ENCODE results near the gene ATP2A2.
"Not testable (repeated sequence)": the region's sequence is repeated elsewhere in the genome, so short reads cannot be mapped to it uniquely, and the experiment has no call there.

Gene ATP2A2

DNA sequence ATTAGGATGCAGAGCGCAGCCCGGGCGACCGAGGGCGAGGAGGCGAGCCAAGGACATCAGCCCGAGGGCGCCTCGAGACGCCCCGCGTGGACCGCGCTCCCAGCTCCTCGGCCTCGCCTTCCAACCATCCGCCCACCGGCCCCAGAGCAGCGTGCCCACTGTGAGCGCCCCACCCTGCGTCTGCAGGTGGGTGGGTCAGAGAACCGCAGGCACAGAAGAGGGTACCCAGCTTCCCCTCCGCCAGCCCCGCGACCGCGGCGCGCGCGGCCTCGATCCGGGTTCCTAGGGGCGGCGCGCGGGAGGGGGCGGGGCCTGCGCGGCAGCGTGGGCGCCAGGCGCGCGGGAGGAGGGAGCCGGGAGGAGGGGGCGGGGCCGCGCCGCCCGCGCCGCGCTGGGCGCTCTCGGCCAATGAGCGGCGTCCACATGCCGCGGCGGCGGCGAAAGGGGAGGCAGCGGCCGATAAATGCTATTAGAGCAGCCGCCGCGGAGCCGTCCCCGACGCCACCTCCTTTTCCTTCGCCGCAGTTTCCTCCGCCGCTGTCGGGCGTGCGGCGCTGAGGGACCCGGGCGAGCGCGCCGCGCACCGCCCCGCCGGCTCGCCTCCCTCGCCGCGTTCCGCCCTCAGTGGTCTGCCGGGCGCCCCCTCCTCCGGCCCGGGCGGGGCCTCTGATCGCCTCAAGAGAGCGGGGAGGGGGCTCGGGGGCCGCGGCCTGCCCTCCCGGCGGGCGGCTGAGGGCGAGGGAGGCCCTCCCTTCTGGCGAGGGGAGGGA, at the start of gene ATP2A2:
ATP2A2 (plus strand) TSS at position 469 of the 770 bp plus-strand sequence. CDS start 543 bp downstream, outside the sequence.
- DNase-seq = peak; percentile 93

GRCh38 chr12:110233212-110233903, 47.7 kb upstream of the ATP2A2 start:
- DNase-seq = no peak

- peak; percentile 34 for DNase-seq
Observed at GRCh38 chr12:110234331-110234751, 46.7 kb upstream of the ATP2A2 start.

DNA sequence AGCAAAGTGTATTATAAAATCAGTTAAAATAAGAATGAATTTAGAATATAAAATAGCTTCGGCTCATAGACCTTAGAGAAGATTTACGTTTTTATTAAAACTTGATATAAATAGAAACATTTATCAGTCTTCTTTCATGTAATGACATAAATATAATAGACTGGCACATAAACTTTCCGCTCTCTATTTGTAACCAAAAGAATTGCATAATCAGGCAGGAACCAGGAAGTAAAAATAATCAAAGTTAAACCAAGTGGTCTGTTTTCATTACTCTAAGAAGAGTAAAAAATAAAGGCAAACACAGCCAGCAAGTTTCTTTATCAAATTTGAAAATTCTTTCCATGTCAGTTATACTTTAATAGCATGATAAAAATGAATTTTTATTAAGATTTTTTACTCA, 46.3 kb upstream of the ATP2A2 start:
- peak; percentile 32 for DNase-seq

DNA sequence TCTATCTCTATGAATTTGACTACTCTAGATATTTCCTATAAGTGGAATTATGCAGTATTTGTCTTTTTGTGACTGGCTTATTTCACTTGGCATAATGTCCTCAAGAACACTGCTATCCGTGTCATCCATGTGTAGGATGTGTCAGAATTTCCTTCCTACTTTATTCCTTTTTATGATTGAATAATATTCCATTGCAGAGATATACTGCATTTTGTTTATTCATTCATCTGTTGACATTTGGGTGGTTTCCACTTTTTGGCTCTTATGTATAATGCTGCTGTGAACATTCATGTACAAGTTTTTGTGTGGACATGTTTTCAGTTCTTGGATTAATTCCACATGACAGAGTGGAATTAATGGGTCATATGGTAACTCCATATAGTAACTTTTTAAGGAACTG, 45.7 kb upstream of the ATP2A2 start:
- no peak for DNase-seq

GRCh38 chr12:110243227-110243626, 37.8 kb upstream of the ATP2A2 start:
- DNase-seq = no peak

- no peak for DNase-seq
Observed at GRCh38 chr12:110244372-110244771, 36.7 kb upstream of the ATP2A2 start.

- DNase-seq = no peak
Observed at GRCh38 chr12:110244829-110245228, 36.2 kb upstream of the ATP2A2 start.

GRCh38 chr12:110245369-110245772, 35.7 kb upstream of the ATP2A2 start:
- peak; percentile 25 for DNase-seq

GRCh38 chr12:110246636-110247339, 34.3 kb upstream of the ATP2A2 start:
- no peak for DNase-seq

DNA sequence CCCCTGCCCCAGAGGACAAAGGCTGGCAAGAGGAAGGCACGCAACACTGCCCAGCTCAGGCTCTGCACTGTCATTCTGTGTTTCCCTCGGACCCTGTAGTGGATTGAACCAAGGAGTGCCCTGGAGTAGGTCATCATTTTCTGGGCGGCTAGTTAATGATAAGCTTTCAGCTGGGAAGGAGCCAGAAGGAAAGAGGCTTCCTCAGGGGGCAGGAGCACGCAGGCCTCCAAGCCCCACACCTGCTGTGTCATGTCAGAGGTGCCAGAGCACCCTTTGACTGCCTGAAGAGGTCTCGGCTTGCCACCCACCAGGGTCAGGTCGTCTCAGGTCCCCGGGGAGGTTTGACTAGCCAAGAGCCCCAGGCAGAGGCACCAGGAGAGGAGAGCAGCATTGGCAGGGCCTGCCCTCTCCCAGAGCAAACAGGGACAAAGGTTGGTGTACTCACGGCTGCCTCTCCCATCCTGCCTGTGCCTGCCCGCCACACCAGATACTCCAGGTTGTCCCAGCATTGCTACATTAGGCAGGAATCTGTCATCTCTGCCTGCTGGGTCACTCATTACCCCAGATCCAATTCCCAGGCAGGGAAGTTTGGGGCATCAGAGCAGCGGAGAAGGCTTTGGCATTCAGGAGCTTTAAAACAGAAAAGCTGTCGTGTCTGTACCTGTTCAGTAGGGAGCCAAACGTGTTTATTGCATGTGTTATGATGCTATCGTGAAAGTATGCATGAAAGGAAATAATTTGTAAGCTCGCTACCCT, 33.5 kb upstream of the ATP2A2 start:
- DNase-seq = no peak

GRCh38 chr12:110248096-110248447, 33.0 kb upstream of the ATP2A2 start:
- no peak for DNase-seq

DNA sequence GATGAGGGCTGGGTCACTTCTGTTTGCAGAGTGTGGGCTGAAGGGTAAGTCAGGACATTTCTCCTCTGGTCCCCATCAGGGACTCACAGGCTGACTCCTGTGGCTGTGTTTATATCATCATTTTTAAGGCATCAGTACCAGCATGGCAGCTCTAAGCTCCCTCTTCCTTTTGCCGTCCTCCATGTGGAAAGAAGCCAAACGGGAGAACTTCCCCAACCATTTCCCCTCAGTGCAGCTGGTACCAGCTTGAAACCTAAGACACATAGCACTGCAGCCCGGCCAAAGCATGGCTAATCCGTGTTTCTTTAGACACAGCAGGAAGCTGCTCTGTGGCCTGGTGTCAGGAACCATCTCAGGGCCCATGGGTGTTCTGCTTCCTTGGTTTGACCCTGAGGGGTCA, 31.9 kb upstream of the ATP2A2 start:
- peak; percentile 30 for DNase-seq

GRCh38 chr12:110249716-110250225, 31.3 kb upstream of the ATP2A2 start:
- DNase-seq = no peak

- no peak for DNase-seq
Observed at GRCh38 chr12:110251381-110251780, 29.7 kb upstream of the ATP2A2 start.

DNA sequence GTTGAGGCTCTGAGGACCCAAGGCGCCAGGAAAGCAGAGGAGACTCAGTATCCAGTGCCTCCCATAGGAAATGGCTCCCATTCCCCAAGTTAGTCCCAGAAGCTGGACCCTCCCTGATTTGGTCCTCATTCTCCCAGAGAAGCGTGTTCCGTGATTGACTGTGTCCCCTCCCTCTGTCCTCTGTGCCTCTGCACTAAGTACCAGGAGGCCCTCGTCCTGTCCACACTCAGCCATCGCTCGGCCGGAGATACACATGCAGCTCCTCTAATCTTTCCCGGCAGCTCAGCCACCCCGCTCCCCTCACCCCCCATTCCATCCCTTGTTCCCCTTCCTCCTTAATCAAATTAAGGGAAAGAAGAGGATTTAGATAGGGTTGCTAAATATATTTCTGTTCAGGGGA, 28.3 kb upstream of the ATP2A2 start:
- no peak for DNase-seq

GRCh38 chr12:110253176-110253575, 27.9 kb upstream of the ATP2A2 start:
- no peak for DNase-seq

DNA sequence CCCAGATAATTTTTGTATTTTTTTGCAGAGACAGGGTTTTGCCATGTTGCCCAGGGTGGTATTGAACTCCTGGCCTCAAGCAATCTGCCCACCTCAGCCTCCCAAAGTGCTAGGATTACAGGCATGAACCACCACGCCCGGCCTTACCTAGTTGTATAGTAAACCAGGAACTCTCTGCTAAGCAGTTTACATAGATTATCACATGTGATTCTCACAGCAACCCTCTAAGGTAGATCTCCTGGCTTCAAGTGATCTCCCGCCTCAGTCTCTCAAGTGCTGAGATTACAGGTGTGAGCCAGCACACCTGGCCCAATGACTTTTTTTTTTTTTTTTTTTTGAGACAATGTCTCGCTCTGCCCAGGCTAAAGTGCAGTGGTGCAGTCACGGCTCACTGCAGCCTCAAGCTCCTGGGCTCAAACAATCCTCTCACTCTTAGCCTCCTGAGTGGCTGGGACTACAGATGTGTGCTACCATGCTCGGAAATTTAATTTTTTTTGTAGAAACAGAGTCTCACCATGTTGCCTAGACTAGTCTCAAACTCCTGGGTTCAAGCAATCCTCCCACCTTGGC, 26.0 kb upstream of the ATP2A2 start:
- DNase-seq = no peak

GRCh38 chr12:110255890-110256456, 25.1 kb upstream of the ATP2A2 start:
- DNase-seq = not testable (repeated sequence)

- no peak for DNase-seq
Observed at GRCh38 chr12:110256780-110257431, 24.1 kb upstream of the ATP2A2 start.

DNA sequence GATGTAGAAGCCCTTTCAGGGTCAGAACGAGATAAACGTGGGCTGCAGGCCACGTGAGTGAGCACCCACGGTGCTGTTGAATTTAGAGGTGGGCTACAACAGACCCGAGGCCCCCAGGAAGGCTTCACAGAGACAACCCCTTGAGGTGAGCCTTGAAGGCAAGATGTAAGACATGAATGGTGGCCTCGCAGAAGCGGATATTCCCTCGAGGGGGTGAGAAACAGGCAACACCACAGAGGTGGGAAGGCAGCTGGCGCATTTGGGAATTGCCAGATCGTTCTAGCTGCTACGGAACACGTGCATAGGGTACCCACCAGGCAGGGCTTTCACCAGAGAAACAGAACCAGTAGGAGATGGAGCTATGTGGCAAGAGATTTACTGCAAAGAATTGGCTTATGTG, 22.6 kb upstream of the ATP2A2 start:
- no peak for DNase-seq

Measured in HCEC 1CT (cell line).